ENCODE data around the gene ADAP1. TPM values are rescaled to one million over a fixed set of nuclear protein-coding genes. Genes with fewer than 3 reads are reported as not detected.
A peak's percentile ranks its signal among the peaks of the same experiment; 100 is the strongest.

ADAP1 gene
- total RNA-seq, 1 experiment from 2014 or later: 6.2 TPM

DNA sequence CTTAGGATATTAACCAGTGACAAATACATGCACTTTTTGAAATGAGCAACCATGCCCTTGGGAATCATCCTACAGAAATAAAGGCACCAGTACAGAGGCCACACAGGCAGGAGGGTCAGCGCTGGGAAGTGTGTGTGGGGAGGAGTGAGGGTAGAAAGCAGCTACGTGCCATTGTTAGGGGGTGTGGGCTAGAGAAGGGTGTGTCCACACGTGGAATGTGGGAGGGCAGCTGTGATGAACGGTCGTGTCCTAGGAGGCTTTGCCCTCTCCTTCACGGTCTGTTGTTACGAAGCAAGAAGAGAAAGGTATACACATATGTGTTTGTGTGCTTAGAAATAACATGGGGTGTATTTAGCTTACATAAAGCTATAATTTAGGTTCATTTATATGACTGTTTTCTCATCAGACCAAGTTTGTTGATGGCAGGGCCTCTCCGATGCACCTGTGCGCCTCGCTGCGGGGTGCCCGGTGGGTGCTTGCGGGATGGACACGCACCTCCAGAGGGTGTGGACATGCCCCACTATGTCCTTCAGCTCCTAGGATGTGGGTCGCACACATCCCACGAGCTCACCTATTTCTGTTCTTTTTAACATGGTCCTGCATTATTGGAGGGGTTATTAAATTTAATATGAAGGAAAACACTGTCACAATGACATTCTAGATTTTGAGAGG lies 95.0 kb downstream of the ADAP1 start:
- Histone ChIP-seq H2BK15ac (ENCODE audit: low read depth, low read length) (no peak overlapping the region), H3T11ph (ENCODE audit: low read length) (no peak overlapping the region), H4K5ac (ENCODE audit: insufficient read length, low read depth, low read length) (no peak overlapping the region), H4K91ac (ENCODE audit: insufficient read length, low read depth, low read length) (no peak overlapping the region), H3K18ac (ENCODE audit: insufficient read length, low read depth, low read length) (no peak overlapping the region), H4K8ac (replicated peaks; ENCODE audit: insufficient read length, low read depth, low read length) (no peak overlapping the region), H3K23ac (ENCODE audit: insufficient read length, low read depth, low read length) (no peak overlapping the region), H2BK5ac (ENCODE audit: insufficient read length, low read length) (no peak overlapping the region), H3K4ac (ENCODE audit: low read depth, low read length) (no peak overlapping the region), H3K4me1 (ENCODE audit: insufficient read depth, low read length) (no peaks in the 10 kb centered on the region), H2AK5ac (ENCODE audit: insufficient read length, low read length) (no peak overlapping the region), H2AFZ (ENCODE audit: low read length) (no peak overlapping the region), H3K79me1 (ENCODE audit: insufficient read depth, low read depth, low read length, poor library complexity, severe bottlenecking) (no peaks in the 10 kb centered on the region), H4K20me1 (ENCODE audit: control insufficient read depth, insufficient read depth, insufficient read length) (no peaks in the 10 kb centered on the region), H3K9ac (ENCODE audit: extremely low read depth, insufficient read length, low read length) (no peak overlapping the region), H3K56ac (ENCODE audit: insufficient read length, low read depth, low read length) (no peak overlapping the region), H3K27me3 (ENCODE audit: insufficient read depth, low read length) (no peaks in the 10 kb centered on the region), H3K23me2 (ENCODE audit: insufficient read length, low read depth, low read length, poor library complexity, severe bottlenecking) (no peaks in the 10 kb centered on the region), H3K79me2 (ENCODE audit: insufficient read depth, low read length) (no peaks in the 10 kb centered on the region), H2BK120ac (ENCODE audit: low read depth, low read length, poor library complexity, severe bottlenecking) (no peak overlapping the region), H3K27ac (ENCODE audit: insufficient read length, low read depth, low read length) (no peak overlapping the region), H3K9me3 (ENCODE audit: control insufficient read depth, low read depth, low read length) (no peaks in the 10 kb centered on the region), H2BK12ac (ENCODE audit: insufficient read length, low read depth, low read length) (no peak overlapping the region), H3K14ac (ENCODE audit: insufficient read depth, low read length) (no peak overlapping the region), H3K4me2 (ENCODE audit: insufficient read depth, insufficient read length, low read length) (no peak overlapping the region), H2BK20ac (ENCODE audit: low read depth, low read length, poor library complexity, severe bottlenecking) (no peak overlapping the region)
- peak overlapping the region in 1 of 3 experiments; percentile 88; a peak in 1 of 7 replicates for H3K27ac Mint-ChIP-seq
- H3K27me3 Mint-ChIP-seq (ENCODE audit: low read depth): no peaks in the 10 kb centered on the region
- peaks cover 57 to 91% (median 85%) of the 10 kb centered on the region in 3 experiments for H3K36me3 Mint-ChIP-seq (ENCODE audit: insufficient read depth in 1 of 3, low read depth in 3 of 3)
- WGBS (ENCODE audit: extremely low coverage, insufficient read length, low lambda C conversion rate): no CpG with 5 or more reads among the region's 16 CpGs
- no peak overlapping the region for H3K4me3 Mint-ChIP-seq
- TF ChIP-seq, protein P1, sequence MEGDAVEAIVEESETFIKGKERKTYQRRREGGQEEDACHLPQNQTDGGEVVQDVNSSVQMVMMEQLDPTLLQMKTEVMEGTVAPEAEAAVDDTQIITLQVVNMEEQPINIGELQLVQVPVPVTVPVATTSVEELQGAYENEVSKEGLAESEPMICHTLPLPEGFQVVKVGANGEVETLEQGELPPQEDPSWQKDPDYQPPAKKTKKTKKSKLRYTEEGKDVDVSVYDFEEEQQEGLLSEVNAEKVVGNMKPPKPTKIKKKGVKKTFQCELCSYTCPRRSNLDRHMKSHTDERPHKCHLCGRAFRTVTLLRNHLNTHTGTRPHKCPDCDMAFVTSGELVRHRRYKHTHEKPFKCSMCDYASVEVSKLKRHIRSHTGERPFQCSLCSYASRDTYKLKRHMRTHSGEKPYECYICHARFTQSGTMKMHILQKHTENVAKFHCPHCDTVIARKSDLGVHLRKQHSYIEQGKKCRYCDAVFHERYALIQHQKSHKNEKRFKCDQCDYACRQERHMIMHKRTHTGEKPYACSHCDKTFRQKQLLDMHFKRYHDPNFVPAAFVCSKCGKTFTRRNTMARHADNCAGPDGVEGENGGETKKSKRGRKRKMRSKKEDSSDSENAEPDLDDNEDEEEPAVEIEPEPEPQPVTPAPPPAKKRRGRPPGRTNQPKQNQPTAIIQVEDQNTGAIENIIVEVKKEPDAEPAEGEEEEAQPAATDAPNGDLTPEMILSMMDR (conservative IDR thresholded peaks at IDR 0.05): no peak
- H3K9me3 Mint-ChIP-seq: no peaks in the 10 kb centered on the region
- DNase-seq: no peak
- no peaks in the 10 kb centered on the region for H3K4me1 Mint-ChIP-seq

All from H9 (cell line).